CD4-positive, alpha-beta memory T cell (primary cell): ENCODE data around the gene SRCIN1. TPM values are rescaled to one million over a fixed set of nuclear protein-coding genes. Genes with fewer than 3 reads are reported as not detected.
"Not testable (repeated sequence)": the region's sequence is repeated elsewhere in the genome, so short reads cannot be mapped to it uniquely, and the experiment has no call there.

Experiments used
- CTCF ChIA-PET: fragments of 350-600 bp; sonication (Branson Sonifier 250); formaldehyde crosslinking; loops from one replicate; lab custom pipeline; 2021; ENCODE audit warnings: inconsistent platforms; ENCODE audit not compliant: partially characterized antibody; lab: Charles Lee
- POLR2A ChIA-PET: fragments of 350-600 bp; sonication (Branson Sonifier 250); formaldehyde crosslinking; loops from one replicate; lab custom pipeline; 2021; ENCODE audit not compliant: partially characterized antibody; lab: Charles Lee
- DNase-seq, 5 donors: peaks; one replicate each; pipeline versions ENCODE4 v3.0.0 to v3.0.0-alpha.2; 2020 to 2022; ENCODE audit warnings: mixed read lengths in 1 of 5
- H3K27ac ChIP-seq: one replicate; pipeline ENCODE4 v1.7.0; 2013; ENCODE audit warnings: low read depth, low read length
- H3K27me3 ChIP-seq: 2 replicates; pipeline ENCODE4 v1.7.0; 2013; ENCODE audit warnings: mild to moderate bottlenecking, low read length, moderate library complexity; ENCODE audit not compliant: insufficient read depth
- H3K36me3 ChIP-seq: 2 replicates; pipeline ENCODE4 v1.7.0; 2013; ENCODE audit warnings: mild to moderate bottlenecking, low read length, moderate library complexity; ENCODE audit not compliant: insufficient read depth
- H3K4me1 ChIP-seq: 2 replicates; pipeline ENCODE4 v1.7.0; 2013; ENCODE audit warnings: mild to moderate bottlenecking, low read length, moderate library complexity; ENCODE audit not compliant: insufficient read depth
- H3K4me3 ChIP-seq, 2 donors: one replicate each; pipeline ENCODE4 v1.7.0; 2013; ENCODE audit warnings: low read length in 2 of 2, mild to moderate bottlenecking in 1 of 2
- H3K9me3 ChIP-seq, 2 donors: one replicate each; pipeline ENCODE4 v1.7.0; 2013; ENCODE audit warnings: low read length in 2 of 2, control low read depth in 1 of 2; ENCODE audit not compliant: control insufficient read depth in 1 of 2
- H3K27ac Mint-ChIP-seq, 7 donors: one replicate each; pipeline ENCODE4 v1.8.0; 2020 to 2021; ENCODE audit warnings: mixed read lengths in 7 of 7, mild to moderate bottlenecking in 6 of 7, inconsistent platforms in 3 of 7, moderate library complexity in 3 of 7
- H3K27me3 Mint-ChIP-seq, 2 donors: one replicate each; pipeline ENCODE4 v1.8.0; 2020 to 2021; ENCODE audit warnings: mixed read lengths in 2 of 2
- H3K36me3 Mint-ChIP-seq, 2 donors: one replicate each; pipeline ENCODE4 v1.8.0; 2020 to 2021; ENCODE audit warnings: mixed read lengths in 2 of 2, inconsistent platforms in 1 of 2, mild to moderate bottlenecking in 1 of 2
- H3K4me1 Mint-ChIP-seq, 4 donors: one replicate each; pipeline ENCODE4 v1.8.0; 2020 to 2021; ENCODE audit warnings: mixed read lengths in 4 of 4, mild to moderate bottlenecking in 1 of 4
- H3K4me3 Mint-ChIP-seq, 8 donors: one replicate each; pipeline ENCODE4 v1.8.0; 2020 to 2021; ENCODE audit warnings: mixed read lengths in 8 of 8, mild to moderate bottlenecking in 7 of 8, moderate library complexity in 6 of 8, inconsistent platforms in 3 of 8
- H3K9me3 Mint-ChIP-seq, 8 donors: one replicate each; pipeline ENCODE4 v1.8.0; 2020 to 2021; ENCODE audit warnings: mixed read lengths in 8 of 8, mild to moderate bottlenecking in 5 of 8, inconsistent platforms in 3 of 8, moderate library complexity in 1 of 8
- intact Hi-C: fragments of 100-400 bp; cut with micrococcal nuclease; formaldehyde crosslinking; loops from one replicate; pipeline ENCODE4 v1.15.1; 2023
- polyA plus RNA-seq, 2 donors: library from polyadenylated mRNA; unstranded; fragments of 300-500 nt; fragmentation: Illumina TruSeq; gene quantifications; one replicate each; pipeline ENCODE4 v1.2.3, GENCODE V29; 2021
- total RNA-seq, 2 experiments: library from RNA; stranded (reverse); gene quantifications; one replicate each; pipeline ENCODE4 v1.2.3, GENCODE V29; 2021

SRCIN1 gene
- total and polyA plus RNA-seq, 4 experiments from 2014 or later, result 0.28 to 0.79 TPM; not detected in 2

DNA sequence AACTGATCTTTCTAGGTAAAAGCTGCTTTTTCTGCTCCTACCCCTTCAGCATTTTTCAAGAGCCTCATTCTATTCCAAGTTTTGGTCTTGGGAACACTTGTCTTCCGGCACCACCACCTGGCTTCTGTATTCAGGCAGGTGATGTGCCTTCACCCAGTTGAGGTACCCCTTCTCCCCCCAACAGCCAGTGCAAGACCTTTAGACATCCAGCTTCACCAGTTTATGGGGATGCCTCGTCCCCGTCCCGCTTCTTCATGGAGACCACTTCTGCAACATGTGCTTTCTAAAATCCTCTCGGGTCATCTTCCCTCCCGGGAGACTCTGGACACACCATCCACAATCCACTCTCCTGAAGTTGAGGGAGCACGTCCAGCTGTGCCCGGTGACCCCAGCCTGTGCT lies 69.9 kb downstream of the SRCIN1 start:
- intact Hi-C loops, result no loop called here
- no peak overlapping the region for H3K4me3 Mint-ChIP-seq
- Histone ChIP-seq H3K27ac (no peak overlapping the region), H3K27me3 (no peaks in the 10 kb centered on the region), H3K36me3 (no peaks in the 10 kb centered on the region), H3K4me1 (no peaks in the 10 kb centered on the region), H3K9me3 (no peaks in the 10 kb centered on the region), H3K4me3 (no peak overlapping the region)
- ChIA-PET CTCF (no interaction called here), POLR2A (interaction anchor here (0.6 kb wide), 1 partner anchor 68 kb away, joined by 3 read pairs; no protein-coding TSS in a partner anchor)
- H3K36me3 Mint-ChIP-seq, result no peaks in the 10 kb centered on the region
- H3K9me3 Mint-ChIP-seq, result no peaks in the 10 kb centered on the region
- no peak for DNase-seq
- H3K27ac Mint-ChIP-seq, result no peak overlapping the region
- H3K27me3 Mint-ChIP-seq, result peaks cover 17 to 31% of the 10 kb centered on the region in 2 donors
- H3K4me1 Mint-ChIP-seq, result no peaks in the 10 kb centered on the region

DNA sequence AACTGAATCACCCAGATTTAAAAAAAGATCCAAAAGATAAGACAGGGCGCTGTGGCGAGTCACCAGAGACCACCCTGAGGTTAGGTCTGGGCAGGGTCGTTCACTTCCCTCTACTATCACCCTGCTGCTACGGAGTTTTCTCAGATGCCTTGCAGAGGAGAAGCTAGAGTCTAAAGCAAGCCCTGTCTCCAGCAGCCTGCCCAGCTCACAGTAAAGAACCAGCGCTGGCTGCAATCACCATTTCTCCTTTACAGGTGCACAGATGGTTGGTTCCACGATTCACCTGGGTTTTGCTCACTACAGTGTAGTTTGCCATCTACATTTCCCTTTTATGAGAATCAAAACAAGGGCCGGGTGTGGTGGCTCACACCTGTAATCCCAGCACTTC lies 71.3 kb downstream of the SRCIN1 start:
- Histone ChIP-seq H3K9me3 (no peaks in the 10 kb centered on the region), H3K27ac (no peak overlapping the region), H3K27me3 (no peaks in the 10 kb centered on the region), H3K36me3 (no peaks in the 10 kb centered on the region), H3K4me3 (no peak overlapping the region), H3K4me1 (no peaks in the 10 kb centered on the region)
- Mint-ChIP-seq H3K36me3 (no peaks in the 10 kb centered on the region), H3K4me3 (no peak overlapping the region), H3K27me3 (peaks cover 19 to 31% of the 10 kb centered on the region in 2 donors), H3K4me1 (no peaks in the 10 kb centered on the region), H3K9me3 (no peaks in the 10 kb centered on the region), H3K27ac (no peak overlapping the region)
- intact Hi-C loops, result no loop called here
- ChIA-PET CTCF (no interaction called here), POLR2A (no interaction called here)
- DNase-seq, result no peak

DNA sequence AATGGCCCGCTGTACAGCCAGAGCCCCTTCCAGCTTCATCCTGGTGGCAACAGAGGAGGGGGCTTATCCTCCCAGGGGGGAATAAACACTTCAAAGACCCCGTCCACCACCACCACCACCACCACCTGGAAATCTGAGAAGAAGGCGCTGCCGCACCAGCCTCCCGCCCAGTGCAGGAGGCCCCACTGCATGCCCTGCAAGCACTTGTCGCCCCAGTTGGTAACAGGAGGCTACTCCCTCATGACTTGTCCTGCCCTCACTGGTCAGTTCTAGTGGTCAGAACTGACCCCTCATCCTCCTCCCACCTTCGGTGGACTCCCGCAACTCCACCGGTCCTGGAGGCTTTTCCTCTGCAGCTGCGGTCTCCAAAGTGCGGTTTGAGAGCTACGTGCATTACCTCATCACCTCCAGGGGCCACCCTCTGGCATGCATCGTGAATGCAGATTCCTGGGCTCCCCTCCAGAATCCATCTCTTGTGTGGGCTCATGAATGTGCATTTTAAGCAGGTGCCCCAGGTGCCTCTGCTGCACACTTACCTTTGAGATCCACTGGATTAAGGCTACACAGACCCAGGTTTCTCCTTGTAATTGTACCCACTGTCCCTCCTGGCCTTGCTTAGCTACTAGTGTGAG lies 71.8 kb downstream of the SRCIN1 start:
- POLR2A ChIA-PET, result no interaction called here
- CTCF ChIA-PET, result no interaction called here
- H3K9me3 ChIP-seq, result no peaks in the 10 kb centered on the region
- H3K36me3 ChIP-seq, result no peaks in the 10 kb centered on the region
- no peak overlapping the region for H3K27ac ChIP-seq
- H3K4me1 ChIP-seq, result no peaks in the 10 kb centered on the region
- no peak for DNase-seq
- Mint-ChIP-seq H3K27me3 (peaks cover 19 to 31% of the 10 kb centered on the region in 2 donors), H3K36me3 (no peaks in the 10 kb centered on the region), H3K27ac (no peak overlapping the region), H3K4me3 (no peak overlapping the region), H3K4me1 (no peaks in the 10 kb centered on the region), H3K9me3 (no peaks in the 10 kb centered on the region)
- no peak overlapping the region for H3K4me3 ChIP-seq
- intact Hi-C loops, result no loop called here
- H3K27me3 ChIP-seq, result no peaks in the 10 kb centered on the region

DNA sequence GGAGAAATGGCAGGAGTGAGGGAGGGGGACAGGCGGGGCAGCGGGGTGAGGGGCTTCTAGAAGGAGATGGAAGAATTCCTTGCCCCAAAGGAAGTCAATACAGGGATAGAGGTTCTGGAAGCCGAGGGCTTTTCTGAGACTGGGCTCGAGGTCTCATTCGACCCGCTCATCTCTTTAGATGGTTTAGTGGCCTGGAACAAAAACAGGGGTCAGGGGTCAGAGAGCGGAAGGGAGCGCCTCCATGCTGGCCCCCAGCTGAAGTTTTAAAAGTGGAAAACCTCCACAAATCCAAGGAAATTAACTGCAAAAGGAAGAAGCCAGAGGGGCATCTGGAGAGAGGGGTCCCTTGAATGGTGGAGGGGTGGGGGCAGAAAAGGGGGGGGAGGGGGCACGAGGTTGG lies 72.5 kb downstream of the SRCIN1 start:
- Mint-ChIP-seq H3K27me3 (peaks cover 23 to 31% of the 10 kb centered on the region in 2 donors), H3K36me3 (no peaks in the 10 kb centered on the region), H3K27ac (no peak overlapping the region), H3K9me3 (no peaks in the 10 kb centered on the region), H3K4me1 (no peaks in the 10 kb centered on the region), H3K4me3 (no peak overlapping the region)
- H3K36me3 ChIP-seq, result no peaks in the 10 kb centered on the region
- ChIA-PET POLR2A (no interaction called here), CTCF (no interaction called here)
- no peaks in the 10 kb centered on the region for H3K27me3 ChIP-seq
- H3K4me3 ChIP-seq, result no peak overlapping the region
- H3K4me1 ChIP-seq, result no peaks in the 10 kb centered on the region
- H3K9me3 ChIP-seq, result no peaks in the 10 kb centered on the region
- DNase-seq, result no peak
- intact Hi-C loops, result no loop called here
- no peak overlapping the region for H3K27ac ChIP-seq

DNA sequence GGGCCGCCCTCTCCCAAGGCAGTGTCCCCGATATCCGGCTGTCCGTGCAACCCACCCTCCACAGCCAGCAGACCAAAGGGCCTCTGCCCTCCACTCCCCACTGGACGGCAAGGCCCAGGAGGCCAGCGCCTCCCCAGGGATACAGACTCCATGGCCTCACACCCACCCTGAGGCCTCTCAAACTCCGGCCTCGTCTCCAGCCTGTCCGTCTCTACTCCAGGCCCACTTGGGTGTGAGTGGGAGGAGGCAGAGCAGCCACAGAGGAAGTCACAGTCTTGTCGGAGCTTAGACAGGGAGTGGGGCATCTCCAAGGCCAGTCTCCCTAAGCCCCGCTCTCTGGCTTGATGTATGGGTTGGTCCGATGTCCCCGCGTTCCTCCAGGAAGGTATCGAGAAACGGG lies 73.3 kb downstream of the SRCIN1 start:
- H3K4me1 Mint-ChIP-seq, result no peaks in the 10 kb centered on the region
- no peak for DNase-seq

DNA sequence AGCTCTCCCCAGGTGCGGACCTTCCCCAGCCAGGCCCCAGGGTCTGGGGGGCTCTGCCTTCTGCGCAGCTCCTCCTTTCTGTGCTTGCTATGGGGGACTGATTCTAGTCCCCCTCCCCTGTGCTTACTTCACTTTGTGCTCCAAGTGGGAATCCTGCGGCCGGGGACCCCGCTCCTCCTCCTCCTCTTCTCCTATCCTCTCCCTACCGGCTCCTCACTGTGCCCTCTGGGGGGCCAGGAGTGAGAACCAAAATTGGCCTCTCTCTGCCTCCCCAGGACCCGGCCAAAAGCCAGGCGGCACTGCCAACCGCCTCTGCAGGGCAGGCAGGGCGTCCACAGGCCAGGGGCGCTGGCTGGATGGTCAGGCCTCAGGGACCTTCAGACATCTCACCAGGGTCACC lies 74.0 kb downstream of the SRCIN1 start:
- H3K4me3 ChIP-seq, H3K4me1 ChIP-seq, POLR2A ChIA-PET, H3K36me3 Mint-ChIP-seq, intact Hi-C loops, H3K27me3 ChIP-seq, CTCF ChIA-PET, H3K27ac ChIP-seq, H3K9me3 Mint-ChIP-seq, H3K4me3 Mint-ChIP-seq, H3K27ac Mint-ChIP-seq, H3K9me3 ChIP-seq, DNase-seq, H3K36me3 ChIP-seq, H3K4me1 Mint-ChIP-seq: not testable (repeated sequence)
- peaks cover 29 to 37% of the 10 kb centered on the region in 2 donors for H3K27me3 Mint-ChIP-seq

More for the DNA sequence above, 73.3 kb downstream of the SRCIN1 start:
- Mint-ChIP-seq H3K4me3 (no peak overlapping the region), H3K27me3 (peaks cover 29 to 37% of the 10 kb centered on the region in 2 donors), H3K36me3 (no peaks in the 10 kb centered on the region), H3K9me3 (no peaks in the 10 kb centered on the region), H3K27ac (no peak overlapping the region)
- ChIA-PET POLR2A (no interaction called here), CTCF (no interaction called here)
- no peak overlapping the region for H3K27ac ChIP-seq
- no peak overlapping the region for H3K4me3 ChIP-seq
- no peaks in the 10 kb centered on the region for H3K4me1 ChIP-seq
- no peaks in the 10 kb centered on the region for H3K9me3 ChIP-seq
- no peaks in the 10 kb centered on the region for H3K36me3 ChIP-seq
- H3K27me3 ChIP-seq, result no peaks in the 10 kb centered on the region
- intact Hi-C loops, result no loop called here

DNA sequence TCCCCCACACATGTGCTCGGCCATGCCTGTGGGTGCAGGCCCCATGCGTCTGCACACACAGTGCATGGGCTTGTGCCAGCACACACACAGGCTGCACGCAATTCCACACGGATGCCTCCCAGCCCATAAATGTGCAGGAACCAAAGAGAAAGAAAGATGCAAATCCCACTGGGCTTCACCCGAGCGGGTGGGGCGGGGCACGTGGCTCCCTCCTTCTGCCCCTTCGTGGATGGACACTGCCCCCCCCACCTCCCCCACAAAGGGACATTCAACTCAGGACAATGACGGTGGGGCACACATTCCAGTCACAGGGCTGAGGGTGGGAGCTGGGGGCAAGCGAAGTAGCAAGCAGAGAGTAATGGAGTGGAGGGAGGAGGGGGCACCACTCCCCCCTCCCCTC lies 74.9 kb downstream of the SRCIN1 start:
- H3K36me3 Mint-ChIP-seq, H3K9me3 Mint-ChIP-seq, POLR2A ChIA-PET, H3K4me3 ChIP-seq, H3K36me3 ChIP-seq, H3K4me1 Mint-ChIP-seq, H3K27ac ChIP-seq, H3K27me3 ChIP-seq, H3K4me1 ChIP-seq, H3K4me3 Mint-ChIP-seq, DNase-seq, H3K9me3 ChIP-seq, H3K27ac Mint-ChIP-seq, CTCF ChIA-PET, intact Hi-C loops: not testable (repeated sequence)
- H3K27me3 Mint-ChIP-seq, result peaks cover 26 to 33% of the 10 kb centered on the region in 2 donors

DNA sequence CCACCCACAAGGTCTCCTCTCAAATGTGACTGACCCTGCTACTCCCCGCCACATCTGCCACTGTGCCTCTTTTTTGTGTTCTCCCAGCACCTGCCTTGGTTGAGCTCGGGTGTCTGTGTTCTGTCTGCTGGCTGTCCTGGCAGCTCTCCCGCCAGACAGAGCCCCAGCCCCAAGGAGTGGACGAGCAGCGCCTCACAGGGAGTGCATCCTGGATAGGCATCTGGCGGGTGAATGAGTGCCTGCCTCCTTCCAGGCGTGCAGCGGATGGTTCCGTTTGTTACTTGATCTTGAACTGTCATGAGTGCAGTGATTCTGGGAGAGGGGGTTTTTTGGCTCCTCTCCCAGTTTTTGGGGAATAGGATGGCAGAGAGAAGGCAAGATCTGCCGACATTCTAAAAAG lies 77.6 kb downstream of the SRCIN1 start:
- DNase-seq, POLR2A ChIA-PET, H3K27me3 ChIP-seq, H3K4me3 ChIP-seq, H3K4me3 Mint-ChIP-seq, H3K9me3 Mint-ChIP-seq, CTCF ChIA-PET, H3K4me1 ChIP-seq, H3K36me3 ChIP-seq, H3K36me3 Mint-ChIP-seq, H3K9me3 ChIP-seq, intact Hi-C loops, H3K4me1 Mint-ChIP-seq, H3K27ac ChIP-seq: not testable (repeated sequence)
- peak overlapping the region in 1 of 7 donors; percentile 57 for H3K27ac Mint-ChIP-seq
- peaks cover 20 to 27% of the 10 kb centered on the region in 2 donors for H3K27me3 Mint-ChIP-seq
